ENCODE data around the gene RASA4B.
A peak's percentile ranks its signal among the peaks of the same experiment; 100 is the strongest.

Gene RASA4B

GRCh38 chr7:102447311-102447710 is 70.3 kb downstream of the RASA4B start:
- Mint-ChIP-seq H3K9me3 (no peaks in the 10 kb centered on the region), H3K4me3 (no peak overlapping the region), H3K4me1 (ENCODE audit: low read depth in 2 of 2) (no peaks in the 10 kb centered on the region), H3K27ac (no peak overlapping the region), H3K36me3 (ENCODE audit: insufficient read depth) (peaks cover 17% of the 10 kb centered on the region), H3K27me3 (no peaks in the 10 kb centered on the region)
- DNase-seq = no peak
- no peak for ATAC-seq (replicated peaks)

- no peaks in the 10 kb centered on the region for H3K4me1 Mint-ChIP-seq (ENCODE audit: low read depth in 2 of 2)
- no peaks in the 10 kb centered on the region for H3K9me3 Mint-ChIP-seq
- no peaks in the 10 kb centered on the region for H3K27me3 Mint-ChIP-seq
- H3K36me3 Mint-ChIP-seq (ENCODE audit: insufficient read depth) = peaks cover 18% of the 10 kb centered on the region
- H3K4me3 Mint-ChIP-seq = no peak overlapping the region
- DNase-seq (no peak), ATAC-seq (replicated peaks) (no peak)
- peak overlapping the region; percentile 32 to 49 for H3K27ac Mint-ChIP-seq
Observed at GRCh38 chr7:102446387-102447156, 71.0 kb downstream of the RASA4B start.

GRCh38 chr7:102445674-102446071 is 71.9 kb downstream of the RASA4B start:
- DNase-seq (no peak), ATAC-seq (replicated peaks) (no peak)
- no peaks in the 10 kb centered on the region for H3K4me1 Mint-ChIP-seq (ENCODE audit: low read depth in 2 of 2)
- H3K27me3 Mint-ChIP-seq = no peaks in the 10 kb centered on the region
- no peaks in the 10 kb centered on the region for H3K9me3 Mint-ChIP-seq
- peak overlapping the region in 1 of 2 donors; percentile 49 for H3K27ac Mint-ChIP-seq
- H3K36me3 Mint-ChIP-seq (ENCODE audit: insufficient read depth) = peaks cover 21% of the 10 kb centered on the region
- H3K4me3 Mint-ChIP-seq = no peak overlapping the region

DNA sequence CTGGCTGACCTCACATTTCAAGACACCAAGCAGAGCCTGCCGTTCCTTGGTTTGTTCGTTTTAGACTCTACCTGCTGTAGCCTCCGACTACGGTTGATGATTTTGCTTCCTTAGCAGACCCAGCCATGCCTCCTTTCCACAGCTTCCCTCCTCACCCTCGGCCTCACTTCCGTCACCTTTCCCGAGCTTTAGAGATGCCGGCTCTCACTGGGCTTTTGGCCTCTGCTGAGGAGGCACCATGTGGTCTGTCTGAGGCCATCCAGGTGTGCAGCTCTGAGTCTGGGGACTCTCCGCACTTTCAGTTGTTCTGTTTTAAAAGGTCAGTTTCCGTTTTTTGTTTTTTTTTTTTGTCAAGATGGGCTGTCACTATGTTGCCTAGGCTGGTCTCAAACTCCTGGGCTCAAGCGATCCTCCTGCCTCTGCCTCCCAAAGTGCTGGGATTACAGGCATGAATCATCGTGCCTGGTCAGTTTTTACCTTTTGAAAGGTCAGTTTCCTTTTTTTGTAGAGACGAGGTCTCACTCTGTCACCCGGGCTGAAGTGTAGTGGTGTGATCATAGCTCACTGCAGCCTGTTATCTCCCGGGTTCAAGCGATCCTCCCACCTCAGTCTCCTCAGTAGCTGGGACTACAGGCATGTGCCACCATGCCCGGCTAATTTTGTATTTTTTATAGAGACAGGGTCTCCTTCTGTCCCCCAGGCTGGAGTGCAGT is 72.5 kb downstream of the RASA4B start:
- DNase-seq (no peak), ATAC-seq (replicated peaks) (no peak)
- no peak overlapping the region for H3K27ac Mint-ChIP-seq
- peaks cover 25% of the 10 kb centered on the region for H3K36me3 Mint-ChIP-seq (ENCODE audit: insufficient read depth)
- H3K4me1 Mint-ChIP-seq (ENCODE audit: low read depth in 2 of 2) = no peaks in the 10 kb centered on the region
- no peaks in the 10 kb centered on the region for H3K9me3 Mint-ChIP-seq
- no peaks in the 10 kb centered on the region for H3K27me3 Mint-ChIP-seq
- peak overlapping the region in 1 of 2 donors; percentile 23 for H3K4me3 Mint-ChIP-seq

GRCh38 chr7:102439963-102440795 is 77.4 kb downstream of the RASA4B start:
- DNase-seq (no peak), ATAC-seq (replicated peaks) (no peak)
- Mint-ChIP-seq H3K9me3 (no peaks in the 10 kb centered on the region), H3K4me1 (ENCODE audit: low read depth in 2 of 2) (peaks cover 0 to 5% of the 10 kb centered on the region in 2 donors), H3K36me3 (ENCODE audit: insufficient read depth) (peaks cover 35% of the 10 kb centered on the region), H3K27ac (no peak overlapping the region), H3K4me3 (no peak overlapping the region), H3K27me3 (no peaks in the 10 kb centered on the region)

- no peak for ATAC-seq (replicated peaks)
- Mint-ChIP-seq H3K4me3 (peak overlapping the region; percentile 40 to 84), H3K9me3 (no peaks in the 10 kb centered on the region), H3K27me3 (no peaks in the 10 kb centered on the region), H3K4me1 (ENCODE audit: low read depth in 2 of 2) (peaks cover 15 to 20% of the 10 kb centered on the region in 2 donors), H3K36me3 (ENCODE audit: insufficient read depth) (peaks cover 54% of the 10 kb centered on the region), H3K27ac (peak overlapping the region; percentile 75 to 96)
- no peak for DNase-seq
Observed at GRCh38 chr7:102436118-102436517, 81.5 kb downstream of the RASA4B start.

DNA sequence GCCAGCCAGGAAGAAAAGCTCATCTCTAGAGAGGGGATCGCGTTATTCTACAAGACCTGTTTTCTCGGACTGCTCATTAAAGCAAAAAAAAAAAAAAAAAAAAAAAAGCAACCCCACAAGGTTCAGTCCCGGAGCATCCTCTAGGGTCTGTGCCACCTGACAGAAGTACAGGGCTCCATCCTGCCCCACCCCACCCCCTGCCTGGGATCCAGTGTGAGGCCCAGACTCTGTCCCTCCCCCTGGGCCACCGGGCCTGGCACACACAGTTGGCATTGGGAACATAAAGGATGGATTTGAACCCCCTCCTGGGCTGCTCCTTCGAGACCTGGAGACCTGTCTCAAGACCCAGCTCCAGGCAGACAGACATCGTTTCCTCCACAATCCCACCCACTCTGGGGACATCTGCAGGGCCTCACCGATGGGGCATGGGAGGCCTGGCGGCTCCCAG is 83.5 kb downstream of the RASA4B start:
- H3K27ac Mint-ChIP-seq = peak overlapping the region; percentile 91 to 96
- H3K4me3 Mint-ChIP-seq = peak overlapping the region; percentile 73 to 84
- no peaks in the 10 kb centered on the region for H3K27me3 Mint-ChIP-seq
- DNase-seq (no peak), ATAC-seq (replicated peaks) (peak; percentile 1)
- peaks cover 49% of the 10 kb centered on the region for H3K36me3 Mint-ChIP-seq (ENCODE audit: insufficient read depth)
- no peaks in the 10 kb centered on the region for H3K9me3 Mint-ChIP-seq
- H3K4me1 Mint-ChIP-seq (ENCODE audit: low read depth in 2 of 2) = peaks cover 29 to 35% of the 10 kb centered on the region in 2 donors

DNA sequence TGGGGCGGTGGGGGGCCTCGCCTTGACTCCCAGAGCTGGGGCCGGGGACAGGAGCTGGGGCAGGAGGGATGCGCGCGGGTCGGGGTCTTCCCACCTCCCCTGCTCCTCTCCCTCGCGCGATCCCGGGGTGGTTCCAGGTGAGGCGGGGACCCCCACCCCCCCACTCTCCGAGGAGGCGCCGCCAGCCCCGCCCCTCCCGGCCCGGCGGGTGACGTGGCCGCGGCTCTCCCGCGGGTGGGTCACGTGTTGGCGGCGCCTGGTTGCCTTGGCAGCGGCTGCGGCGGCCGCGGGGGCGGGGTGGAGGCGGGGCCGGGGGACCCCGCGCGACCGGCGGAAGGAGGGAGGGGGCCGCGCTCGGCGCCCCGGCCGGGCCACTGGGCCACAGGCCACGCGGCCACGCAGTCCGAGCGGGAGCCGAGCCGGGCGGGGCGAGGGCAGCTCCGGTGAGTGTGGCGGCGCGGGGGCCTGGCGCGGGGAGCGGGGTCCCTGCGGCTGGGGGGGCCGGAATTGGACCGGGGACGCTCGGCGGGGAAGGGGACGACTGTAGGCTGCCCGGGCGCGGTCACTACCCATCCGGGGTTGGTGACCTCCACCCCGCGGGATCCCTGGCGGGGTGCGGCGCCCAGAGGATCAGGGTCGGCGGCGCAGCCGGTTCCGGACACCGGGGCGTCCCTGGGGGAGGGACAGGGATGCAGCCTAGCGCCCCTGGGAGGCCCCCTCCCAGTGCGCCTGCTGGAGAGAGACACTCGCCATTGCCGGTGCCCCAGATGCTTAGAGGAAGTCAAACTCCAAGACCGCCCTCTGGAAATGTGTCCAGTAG is 84.1 kb downstream of the RASA4B start, which contains the start of gene ORAI2:
TSS of gene ORAI2 (plus strand) at position 357 of the 820 bp plus-strand sequence. CDS start 5,382 bp downstream, outside the sequence.
- H3K27ac Mint-ChIP-seq = peak within 1 kb of the TSS; percentile 100
- peak; percentile 66 for ATAC-seq (replicated peaks)
- H3K9me3 Mint-ChIP-seq = no peaks in the 10 kb centered on the region
- peak within 1 kb of the TSS; percentile 73 to 84 for H3K4me3 Mint-ChIP-seq
- peaks cover 30 to 36% of the 10 kb centered on the region in 2 donors for H3K4me1 Mint-ChIP-seq (ENCODE audit: low read depth in 2 of 2)
- H3K27me3 Mint-ChIP-seq = no peaks in the 10 kb centered on the region
- peak; percentile 79 to 85 (median 82) for DNase-seq
- peaks cover 48% of the 10 kb centered on the region for H3K36me3 Mint-ChIP-seq (ENCODE audit: insufficient read depth)
